K562 (cell line): ENCODE data around the gene QSOX2. TPM values are rescaled to one million over a fixed set of nuclear protein-coding genes. Genes with fewer than 3 reads are reported as not detected.

Source experiments
- ARID1B ChIP-seq: fragments of 450-650 bp; IDR thresholded peaks from 2 replicates; pipeline ENCODE4 v1.6.1; 2016; ENCODE audit warnings: antibody characterized with exemption, mild to moderate bottlenecking, inconsistent platforms
- CEBPB ChIP-seq: fragments of 450-650 bp; IDR thresholded peaks from 2 replicates; pipeline ENCODE4 v1.6.1; 2016; ENCODE audit warnings: missing genetic modification characterization, missing compliant biosample characterization
- CREB1 ChIP-seq, 2 experiments: sonication (generic) in 1 of 2; formaldehyde crosslinking in 1 of 2; IDR thresholded peaks; 2 replicates each; pipeline versions ENCODE4 v1.6.1 to v1.8.0; 2012 to 2022; ENCODE audit warnings: inconsistent platforms in 1 of 2, mild to moderate bottlenecking in 1 of 2, missing genetic modification reagents in 1 of 2, moderate library complexity in 1 of 2
- CREM ChIP-seq: IDR thresholded peaks from 2 replicates; pipeline ENCODE4 v1.6.1; 2014; ENCODE audit warnings: antibody characterized with exemption, low read depth
- CTBP1 ChIP-seq: fragments of 450-650 bp; IDR thresholded peaks from 2 replicates; pipeline ENCODE4 v1.6.1; 2016; ENCODE audit warnings: borderline replicate concordance
- JUND ChIP-seq, 2 experiments: IDR thresholded peaks; 2 replicates in 1 of 2; 3 replicates in 1 of 2; pipeline ENCODE4 v1.6.1; 2011; ENCODE audit warnings: borderline replicate concordance in 2 of 2, low read depth in 2 of 2, low read length in 2 of 2, improper control_type of control experiment in 1 of 2, missing biosample characterization in 1 of 2, missing genetic modification characterization in 1 of 2, missing genetic modification reagents in 1 of 2
- MLLT1 ChIP-seq, 2 experiments: fragments of 450-650 bp; IDR thresholded peaks; 2 replicates each; pipeline ENCODE4 v1.6.1; 2016
- RREB1 ChIP-seq: fragments of 250-450 bp; sonication (Bioruptor Pico); IDR thresholded peaks from 2 replicates; pipeline ENCODE4 v1.4.0; 2020
- RUNX1 ChIP-seq: sonication (generic); IDR thresholded peaks from 2 replicates; pipeline ENCODE4 v1.6.1; 2016; ENCODE audit warnings: antibody characterized with exemption, low read depth
- SMAD2 ChIP-seq: fragments of 150-350 bp; IDR thresholded peaks from 2 replicates; pipeline ENCODE4 v1.6.1; 2014; ENCODE audit warnings: low read depth, mild to moderate bottlenecking, low read length
- TFAP4 ChIP-seq: sonication (generic); formaldehyde crosslinking; IDR thresholded peaks from 2 replicates; pipeline ENCODE4 v1.8.0; 2022; ENCODE audit warnings: missing genetic modification reagents, mild to moderate bottlenecking, moderate library complexity, borderline replicate concordance
- VEZF1 ChIP-seq: fragments of 200-800 bp; sonication (Bioruptor generic); IDR thresholded peaks from 2 replicates; pipeline ENCODE4 v1.6.1; 2017; ENCODE audit warnings: missing genetic modification characterization, missing compliant biosample characterization
- YBX1 ChIP-seq: fragments of 450-650 bp; IDR thresholded peaks from 2 replicates; pipeline ENCODE4 v1.7.1; 2016; ENCODE audit warnings: mild to moderate bottlenecking
- ZNF395 ChIP-seq: fragments of 200-800 bp; sonication (Bioruptor generic); IDR thresholded peaks from 2 replicates; pipeline ENCODE4 v1.6.1; 2017; ENCODE audit warnings: missing genetic modification characterization, missing compliant biosample characterization
- polyA plus RNA-seq, 8 experiments: library from polyadenylated mRNA; depleted of rRNA in 4 of 8; stranded (reverse) in 5 of 8; unstranded in 3 of 8; fragments of >200 nt; fragmentation: Nextera tagmentation in 2 of 8; fragmentation: Illumina TruSeq in 1 of 8; extraction: Ambion mirVana in 2 of 8; extraction: Trizol in 1 of 8; gene quantifications; 2 replicates each; pipeline versions ENCODE4 v1.2.1 to v1.2.3, GENCODE V29; 2011 to 2014; ENCODE audit warnings: inconsistent platforms in 1 of 8, missing spikeins in 1 of 8
- total RNA-seq, 7 experiments: library from RNA; depleted of rRNA in 6 of 7; stranded (reverse); fragments of >200 nt in 6 of 7; fragmentation: Illumina TruSeq in 2 of 7; extraction: Trizol in 2 of 7; gene quantifications; 2 replicates each; pipeline versions ENCODE4 v1.2.1 to v1.2.3, GENCODE V29; 2011 to 2021; ENCODE audit warnings: low replicate concordance in 1 of 7

QSOX2 gene
- total and polyA plus RNA-seq, 9 of the 15 experiments (the other 6 are each of a cell fraction or from before 2014, with no cell fraction given): 0.51 to 23.7 (median 12.7) TPM

GRCh38 chr9:136237486-136238341, 7.9 kb downstream of the QSOX2 start (continued):
- 0 out of 2 replicates have a peak, but pooled peaks have one; percentile 17 for TF ChIP-seq RREB1 (CRISPR knock-in tag)
- TF ChIP-seq VEZF1: peak; percentile 71
- peak; percentile 92 for TF ChIP-seq ARID1B
- TF ChIP-seq CTBP1: peak; percentile 59; the same call in 1 of the 2 replicates
- no peak for TF ChIP-seq YBX1
- TF ChIP-seq JUND (IDR thresholded peaks at IDR 0.05; ENCODE audit: borderline replicate concordance, low read depth, low read length): peak; percentile 40; the same call in 1 of the 2 replicates
- TF ChIP-seq JUND (tag; IDR thresholded peaks at IDR 0.05; ENCODE audit: borderline replicate concordance, low read depth, low read length): no peak; the same call in 2 of the 3 replicates
- TF ChIP-seq ZNF395: peak; percentile 53; the same call in 1 of the 2 replicates
- no peak for TF ChIP-seq SMAD2
- peak; percentile 76 for TF ChIP-seq CEBPB (tag)
- TF ChIP-seq CREB1 (IDR thresholded peaks at IDR 0.05): peak; percentile 54; the same call in 1 of the 2 replicates
- TF ChIP-seq CREB1 (CRISPR knock-in tag; IDR thresholded peaks at IDR 0.05): no peak
- TF ChIP-seq RUNX1: peak; percentile 89
- peak; percentile 81 for TF ChIP-seq TFAP4 (CRISPR knock-in tag)
- peak in 1 of 2 experiments; percentile 94; a peak in 2 of 4 replicates for TF ChIP-seq MLLT1 (IDR thresholded peaks at IDR 0.05)
- TF ChIP-seq CREM: peak; percentile 42
